GM19023 (cell line): Measurements from ENCODE around the gene HORMAD2.
"Not testable (repeated sequence)": the region's sequence is repeated elsewhere in the genome, so short reads cannot be mapped to it uniquely, and the experiment has no call there.

Experiments used
- ATAC-seq: cut with Tn5 transposase; IDR thresholded peaks from one replicate; pipeline ENCODE4 v1.9.1; 2021; ENCODE audit warnings: mild to moderate bottlenecking, moderate library complexity; ENCODE audit not compliant: unreplicated experiment

Gene HORMAD2

GRCh38 chr22:30187094-30187493 lies 106.8 kb downstream of the HORMAD2 start:
- ATAC-seq, result no peak

GRCh38 chr22:30187529-30188407 lies 107.5 kb downstream of the HORMAD2 start:
- no peak for ATAC-seq

GRCh38 chr22:30188911-30189310 lies 108.6 kb downstream of the HORMAD2 start:
- ATAC-seq, result no peak

DNA sequence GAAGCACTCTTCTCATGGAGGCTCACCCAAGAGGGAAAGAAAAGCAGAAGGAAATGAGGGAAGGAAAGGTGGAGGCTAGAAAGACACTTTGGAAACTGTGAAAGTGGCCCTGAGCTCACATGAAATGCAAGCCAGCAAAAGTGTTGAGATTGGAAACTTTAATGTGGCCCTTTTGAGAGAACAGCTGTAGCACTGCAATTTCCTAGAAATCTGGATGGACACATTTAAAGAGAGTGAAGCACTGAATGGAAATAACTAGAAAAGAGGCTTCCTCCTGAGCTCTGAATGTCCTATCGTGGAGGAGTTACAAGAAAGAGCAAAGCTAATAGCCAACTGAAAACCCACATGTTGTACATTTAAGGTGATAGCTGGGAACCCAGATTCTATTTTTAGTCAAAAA lies 110.3 kb downstream of the HORMAD2 start:
- ATAC-seq, result no peak

- ATAC-seq, result no peak
These were observed 110.9 kb downstream of the HORMAD2 start for GRCh38 chr22:30191040-30191701.

DNA sequence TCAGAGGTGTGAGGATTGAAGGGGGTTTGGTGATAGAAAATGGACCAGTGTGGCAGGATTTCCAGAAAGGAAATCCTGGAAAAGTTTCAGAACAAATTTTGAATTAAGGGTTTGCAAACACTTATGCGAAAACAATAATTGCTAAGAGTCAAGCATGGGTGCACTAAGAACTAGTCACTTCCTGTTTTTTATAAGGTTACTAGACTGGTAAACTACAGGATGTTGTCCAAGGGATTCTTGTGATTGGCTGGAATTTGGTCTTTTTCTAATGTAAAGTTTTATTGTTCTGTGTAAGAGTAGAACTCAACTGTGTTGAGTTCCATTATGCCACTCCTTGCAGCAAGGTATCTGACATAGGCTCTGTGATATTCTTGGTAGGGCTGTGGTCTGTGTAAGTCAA lies 112.2 kb downstream of the HORMAD2 start:
- ATAC-seq, result no peak

DNA sequence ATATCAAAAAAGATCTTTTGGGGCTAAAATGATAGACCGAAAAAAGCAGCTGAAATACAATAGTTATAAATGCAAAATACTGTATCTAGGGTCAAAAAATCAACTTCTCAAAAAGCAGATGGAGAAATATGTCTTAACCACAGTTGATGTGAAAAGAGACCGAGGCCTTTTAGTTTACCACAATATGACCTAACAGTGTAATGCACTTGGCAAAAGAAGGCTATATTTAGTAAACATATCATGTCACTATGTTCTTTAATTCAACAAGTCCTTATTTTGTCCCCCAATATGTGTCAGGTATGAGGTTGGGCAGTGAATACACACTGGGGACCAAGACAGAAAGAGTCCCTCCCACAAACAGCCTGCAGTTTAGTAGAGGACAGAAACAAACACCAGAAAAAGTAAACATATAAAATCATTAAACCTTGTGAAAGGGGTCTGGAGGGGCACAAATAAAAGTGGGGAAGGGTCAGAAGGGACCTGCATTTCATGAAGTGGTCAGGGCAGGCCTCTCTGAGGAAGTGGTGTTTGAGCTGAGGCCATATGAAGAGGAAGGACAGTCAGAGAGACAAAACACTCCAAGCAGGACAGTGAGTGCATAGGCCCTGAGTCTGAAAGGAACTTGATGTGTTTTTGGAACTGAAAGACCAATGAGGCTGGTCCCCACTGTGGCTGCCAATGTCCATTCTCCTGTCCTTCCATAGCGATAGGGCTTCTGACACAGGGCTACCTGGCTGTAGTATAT lies 112.9 kb downstream of the HORMAD2 start:
- no peak for ATAC-seq

- no peak for ATAC-seq
These were observed 115.2 kb downstream of the HORMAD2 start for GRCh38 chr22:30195245-30196140.

DNA sequence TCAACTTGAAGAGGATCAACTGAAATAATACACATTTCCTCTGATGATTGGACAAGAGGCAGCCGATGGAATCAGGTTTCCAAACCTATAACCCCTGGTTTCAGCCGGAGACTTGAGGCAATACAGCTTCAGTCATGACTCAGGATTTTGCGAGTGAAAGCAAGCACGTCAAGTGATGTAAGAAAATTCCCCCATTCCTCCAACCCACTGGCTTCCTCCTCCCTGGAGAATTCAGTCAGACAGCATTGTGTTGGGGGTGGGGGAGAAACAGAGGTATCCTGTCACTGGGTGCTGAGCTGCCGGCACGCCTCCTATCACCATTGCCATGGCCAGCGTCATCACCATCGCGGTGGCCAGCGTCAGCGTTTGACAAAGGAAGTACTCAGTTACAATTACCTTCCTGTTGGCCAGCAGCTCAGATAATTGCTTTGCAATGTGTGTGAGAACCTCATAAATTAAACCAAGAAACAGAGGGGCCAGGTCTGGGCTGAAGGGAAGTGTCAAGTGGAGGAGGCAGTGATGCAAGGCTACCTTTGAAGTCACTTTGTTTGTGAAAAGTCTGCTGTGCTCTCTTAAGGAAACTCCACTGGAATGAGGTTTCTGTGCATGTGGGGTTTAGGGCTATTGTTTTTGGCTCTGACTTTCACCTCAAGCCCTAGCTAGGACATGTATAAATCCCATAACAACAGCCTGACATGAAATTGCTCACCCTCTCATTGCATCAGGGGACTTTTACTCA lies 116.0 kb downstream of the HORMAD2 start:
- no peak for ATAC-seq

GRCh38 chr22:30196880-30197336 lies 116.6 kb downstream of the HORMAD2 start:
- no peak for ATAC-seq

DNA sequence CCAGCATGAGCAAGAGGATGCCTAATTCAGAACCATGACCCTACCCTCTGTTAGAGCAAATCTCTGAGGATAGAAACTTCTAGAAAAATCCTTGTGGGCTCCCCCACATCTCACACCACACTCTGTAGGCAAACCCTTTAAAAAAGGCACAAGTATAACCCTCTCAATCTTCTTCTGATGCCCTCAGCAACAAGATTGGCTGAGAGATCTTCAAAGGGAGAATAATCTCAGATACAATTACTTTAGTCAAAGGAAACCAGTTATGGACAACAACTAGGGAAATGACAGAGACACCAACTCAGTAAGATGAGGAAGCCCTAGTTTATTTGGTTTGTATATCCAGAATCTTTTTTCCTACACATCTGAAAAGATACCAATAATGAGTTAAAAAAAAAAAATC lies 117.1 kb downstream of the HORMAD2 start:
- ATAC-seq, result no peak

DNA sequence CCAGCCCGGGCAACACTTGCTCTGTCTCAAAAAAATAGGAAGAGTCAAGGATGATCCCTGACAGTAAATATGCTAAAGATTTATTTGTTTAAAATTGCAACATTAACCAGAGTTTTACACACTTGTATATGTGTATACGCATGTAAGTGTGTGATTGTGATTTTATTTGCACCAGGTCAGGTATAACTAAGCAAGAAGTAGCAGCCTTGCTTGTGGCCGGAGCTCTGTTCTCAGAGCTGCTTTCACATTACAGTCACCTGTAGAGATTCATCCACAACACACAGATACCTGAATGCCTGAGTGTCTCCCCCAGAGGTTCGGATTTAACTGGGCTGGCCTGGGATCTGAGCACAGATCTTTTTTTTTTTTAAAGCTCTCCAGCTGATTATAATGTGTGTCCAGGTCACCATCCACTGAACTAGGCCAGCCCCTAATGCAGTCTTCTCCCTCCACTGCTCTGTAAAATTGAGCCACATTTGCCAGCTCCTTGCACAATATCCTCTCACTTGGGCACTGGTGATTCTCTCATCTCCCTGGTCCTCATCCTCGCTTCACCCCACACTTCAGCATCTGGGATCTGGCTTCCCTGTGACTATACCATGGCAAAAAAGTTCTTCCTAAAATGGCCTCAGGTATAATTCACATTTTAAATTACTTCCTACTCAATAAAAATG lies 118.0 kb downstream of the HORMAD2 start:
- no peak for ATAC-seq

DNA sequence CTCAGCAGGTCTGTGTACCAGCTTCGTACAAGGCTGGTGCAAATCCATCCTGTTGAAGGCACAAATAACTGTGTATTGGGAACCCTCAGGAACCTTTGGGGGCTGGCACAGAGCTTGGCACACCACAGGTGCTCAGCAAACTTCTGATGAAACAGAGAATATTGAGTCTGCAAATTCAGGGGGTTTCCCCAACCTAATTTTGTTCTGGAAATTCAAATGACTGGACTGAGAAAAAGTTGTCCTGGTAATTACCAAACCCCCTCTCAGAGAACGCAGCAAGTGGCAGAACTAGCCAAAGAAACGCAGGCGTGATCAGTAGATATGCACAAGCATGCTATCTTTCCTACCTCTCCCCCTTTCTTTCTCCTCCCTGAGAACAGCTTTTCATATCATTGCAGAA lies 118.7 kb downstream of the HORMAD2 start:
- no peak for ATAC-seq

GRCh38 chr22:30200905-30201304 lies 120.6 kb downstream of the HORMAD2 start:
- not testable (repeated sequence) for ATAC-seq

DNA sequence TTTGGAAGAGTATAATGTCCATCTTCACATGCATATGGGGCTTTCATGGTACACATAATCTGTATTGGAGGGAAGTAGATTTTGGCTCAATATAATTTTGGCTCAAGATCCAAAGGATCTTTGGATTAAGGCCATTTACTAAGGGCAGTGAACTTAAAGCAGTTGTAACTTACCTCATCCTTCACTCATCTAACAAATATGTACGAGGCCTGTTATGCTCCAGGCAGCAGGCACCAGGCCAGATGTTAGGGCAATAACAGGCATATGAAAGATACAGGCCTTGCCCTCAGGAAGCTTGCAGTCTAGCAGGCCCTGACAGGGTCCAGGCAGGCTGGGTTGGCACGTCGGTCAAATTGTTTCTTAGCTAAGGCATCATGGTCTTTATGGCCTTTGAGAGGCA lies 121.7 kb downstream of the HORMAD2 start:
- ATAC-seq, result no peak

DNA sequence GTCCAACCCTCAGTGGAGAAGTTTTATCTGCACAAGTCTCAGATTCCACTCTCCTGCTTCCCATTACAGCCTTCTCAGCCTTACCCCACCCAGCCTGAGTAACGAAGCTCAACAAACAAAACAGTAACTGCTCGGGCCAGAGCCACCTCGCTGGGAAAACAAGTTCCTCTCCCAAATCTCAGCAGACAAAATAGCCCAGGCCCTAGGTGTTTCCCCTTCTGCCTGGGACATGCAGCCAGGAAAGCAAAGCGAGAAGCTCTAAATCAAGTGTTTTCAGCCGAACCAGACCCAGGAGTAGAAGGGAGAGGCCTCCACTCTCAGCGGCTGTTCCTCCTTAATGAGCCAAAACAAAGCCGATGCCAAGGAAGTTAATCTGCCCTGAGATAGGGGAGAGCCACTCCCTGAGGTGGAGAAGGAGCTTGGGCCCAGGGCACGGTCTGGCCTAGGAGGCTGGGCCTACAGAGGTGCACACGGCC lies 122.3 kb downstream of the HORMAD2 start:
- ATAC-seq, result no peak

DNA sequence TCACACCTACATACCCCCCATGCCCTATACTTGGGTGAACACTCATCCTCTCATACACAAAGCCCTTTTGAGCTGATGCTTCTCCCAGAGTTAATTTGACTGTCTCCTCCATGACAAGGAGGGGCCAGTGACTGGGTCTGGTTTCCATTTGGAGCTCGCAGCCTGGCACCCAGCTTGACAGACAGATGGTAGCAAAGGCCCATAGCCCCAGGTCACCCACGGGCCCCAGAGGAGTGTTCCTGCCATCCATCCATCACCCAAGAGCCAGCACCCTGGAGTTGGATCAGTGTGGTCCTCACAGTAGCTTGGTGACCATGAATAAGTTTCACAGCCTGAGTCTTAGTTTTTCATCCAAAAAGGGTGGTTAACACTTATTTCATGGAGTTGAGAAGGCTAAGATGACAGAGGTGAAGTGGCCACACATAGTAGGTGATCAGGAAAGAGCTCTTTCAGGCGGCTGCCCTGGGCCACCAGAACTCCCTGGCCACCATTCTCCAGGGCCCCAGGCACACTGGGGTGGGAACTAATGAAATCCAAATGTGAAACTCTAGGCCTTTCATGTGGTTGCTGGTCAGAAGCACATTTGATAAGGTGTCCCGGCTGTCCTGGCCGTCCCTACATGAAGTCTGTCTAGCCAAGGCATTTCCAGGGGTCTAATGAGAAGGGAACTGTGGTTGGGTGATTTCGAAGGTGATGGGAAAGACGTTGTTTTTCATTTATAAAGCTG lies 123.9 kb downstream of the HORMAD2 start:
- ATAC-seq, result no peak

GRCh38 chr22:30204742-30205111 lies 124.5 kb downstream of the HORMAD2 start:
- no peak for ATAC-seq
